Urothelium cell line (cell line): ENCODE results near the gene TRAPPC3.
A peak's percentile ranks its signal among the peaks of the same experiment; 100 is the strongest.

ENCODE experiments used
- DNase-seq: peaks from one replicate; pipeline ENCODE4 v3.0.0; 2011; ENCODE audit warnings: low spot score, mixed read lengths
- FAIRE-seq: peaks from 2 replicates; lab custom pipeline; 2011; peaks lifted over from hg19 to GRCh38; lab: Jason Lieb, UNC

TRAPPC3 gene

DNA sequence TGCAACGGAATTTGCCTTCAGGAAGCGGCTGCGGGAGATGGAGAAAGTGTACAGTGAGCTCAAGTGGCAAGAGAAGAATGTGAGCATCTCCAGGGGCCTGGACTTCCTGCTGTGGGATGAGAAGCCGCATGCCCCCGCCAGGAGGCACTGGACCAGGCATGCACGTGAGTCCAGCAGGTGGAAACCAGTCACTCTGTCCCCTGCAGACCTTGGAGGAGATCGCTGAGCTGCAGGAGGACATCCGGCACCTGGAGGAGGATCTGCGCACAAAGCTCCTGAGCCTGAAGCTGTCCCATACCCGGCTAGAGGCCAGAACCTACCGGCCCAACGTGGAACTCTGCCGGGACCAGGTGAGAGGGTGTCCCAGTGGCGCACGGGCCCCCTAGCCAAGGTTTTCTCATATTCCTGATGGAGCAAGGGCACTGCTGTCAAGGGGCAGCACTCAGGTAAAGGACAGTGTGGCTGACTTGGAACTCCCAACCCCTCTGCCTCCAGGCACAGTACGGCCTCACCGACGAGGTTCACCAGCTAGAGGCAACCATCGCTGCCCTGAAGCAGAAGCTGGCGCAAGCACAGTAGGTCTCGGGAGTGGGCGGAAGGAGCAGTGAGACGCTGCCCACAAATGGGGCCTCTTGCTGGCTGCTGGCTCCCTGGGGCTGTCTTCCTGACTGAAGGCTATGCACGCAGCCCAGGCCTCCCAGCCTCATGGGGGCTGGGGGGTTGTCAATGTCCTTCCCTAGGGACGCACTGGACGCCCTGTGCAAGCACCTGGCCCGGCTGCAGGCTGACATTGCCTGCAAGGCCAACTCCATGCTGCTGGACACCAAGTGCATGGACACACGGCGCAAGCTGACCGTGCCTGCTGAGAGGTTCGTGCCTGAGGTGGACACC lies 61.8 kb downstream of the TRAPPC3 start:
- no peak for DNase-seq
- peak; percentile 74 for FAIRE-seq
